H1 (cell line): Measurements from ENCODE around the gene UBXN11. TPM values are rescaled to one million over a fixed set of nuclear protein-coding genes. Genes with fewer than 3 reads are reported as not detected.

Experiments used
- CTCF ChIA-PET: fragments of 300-600 bp; sonication (Branson Sonifier 250); formaldehyde crosslinking; loops from one replicate; lab custom pipeline; 2021; ENCODE audit not compliant: partially characterized antibody; lab: Charles Lee
- POLR2A ChIA-PET: fragments of 300-600 bp; sonication (Branson Sonifier 250); formaldehyde crosslinking; loops from one replicate; lab custom pipeline; 2021; ENCODE audit warnings: inconsistent platforms; ENCODE audit not compliant: partially characterized antibody; lab: Charles Lee
- DNase-seq, 2 experiments: peaks; one replicate each; pipeline versions ENCODE4 v3.0.0 to v3.0.0-alpha.2; 2010 to 2022; ENCODE audit warnings: low spot score in 2 of 2, low read depth in 1 of 2, mixed read lengths in 1 of 2
- FAIRE-seq: peaks from 2 replicates; lab custom pipeline; 2011; peaks lifted over from hg19 to GRCh38; lab: Jason Lieb, UNC
- H2AFZ ChIP-seq: 2 replicates; pipeline ENCODE4 v1.8.1; 2012; ENCODE audit warnings: low read length, inconsistent platforms
- H2AK5ac ChIP-seq: 2 replicates; pipeline ENCODE4 v1.6.1; 2013; ENCODE audit warnings: low read depth, low read length
- H2BK120ac ChIP-seq: replicated peaks from 2 replicates; pipeline ENCODE3; 2013; ENCODE audit warnings: low read depth, low read length, inconsistent platforms
- H2BK12ac ChIP-seq: 2 replicates; pipeline ENCODE4 v1.6.1; 2013; ENCODE audit warnings: low read depth, low read length
- H2BK15ac ChIP-seq: 2 replicates; pipeline ENCODE4 v1.6.1; 2013; ENCODE audit warnings: low read length
- H2BK20ac ChIP-seq: 2 replicates; pipeline ENCODE4 v1.6.1; 2013; ENCODE audit warnings: low read length
- H2BK5ac ChIP-seq: 2 replicates; pipeline ENCODE4 v1.6.1; 2013; ENCODE audit warnings: low read depth, low read length
- H3K14ac ChIP-seq: 2 replicates; pipeline ENCODE4 v1.6.1; 2013; ENCODE audit warnings: inconsistent platforms; ENCODE audit not compliant: insufficient read length
- H3K18ac ChIP-seq: 2 replicates; pipeline ENCODE4 v1.6.1; 2013; ENCODE audit warnings: low read length; ENCODE audit errors: extremely low read depth
- H3K23ac ChIP-seq: 2 replicates; pipeline ENCODE4 v1.6.1; 2013; ENCODE audit warnings: inconsistent platforms; ENCODE audit not compliant: insufficient read length
- H3K23me2 ChIP-seq: 2 replicates; pipeline ENCODE4 v1.6.1; 2013; ENCODE audit warnings: low read depth, low read length
- H3K27ac ChIP-seq: 2 replicates; pipeline ENCODE4 v1.6.1; 2011; ENCODE audit warnings: low read depth, low read length, inconsistent platforms
- H3K27me3 ChIP-seq, 4 experiments: replicated peaks in 1 of 4; 1 replicate in 1 of 4; 2 replicates in 3 of 4; pipeline versions ENCODE4 v1.6.1 to v1.8.1; 2011 to 2013; ENCODE audit warnings: low read length in 3 of 4, mild to moderate bottlenecking in 3 of 4, inconsistent platforms in 2 of 4, mixed read lengths in 2 of 4, moderate library complexity in 1 of 4; ENCODE audit not compliant: control insufficient read depth in 3 of 4, insufficient read depth in 3 of 4; ENCODE audit errors: extremely low read depth in 1 of 4
- H3K36me3 ChIP-seq, 4 experiments: 2 replicates each; pipeline versions ENCODE4 v1.6.1 to v1.8.1; 2011 to 2013; ENCODE audit warnings: mild to moderate bottlenecking in 4 of 4, low read length in 3 of 4, moderate library complexity in 2 of 4, control low read depth in 1 of 4, inconsistent platforms in 1 of 4; ENCODE audit not compliant: insufficient read depth in 4 of 4, control insufficient read depth in 2 of 4
- H3K4ac ChIP-seq: replicated peaks from 2 replicates; pipeline ENCODE3; 2013; ENCODE audit warnings: low read length, low read depth, mixed read lengths, inconsistent platforms; ENCODE audit not compliant: insufficient read length
- H3K4me1 ChIP-seq, 4 experiments: replicated peaks in 1 of 4; 1 replicate in 1 of 4; 2 replicates in 3 of 4; pipeline versions ENCODE4 v1.6.1 to v1.8.1; 2011 to 2013; ENCODE audit warnings: low read length in 3 of 4, inconsistent platforms in 2 of 4, mixed read lengths in 1 of 4; ENCODE audit not compliant: insufficient read depth in 4 of 4, control insufficient read depth in 3 of 4
- H3K4me2 ChIP-seq, 2 experiments: 2 replicates each; pipeline versions ENCODE4 v1.6.1 to v1.8.1; 2011 to 2013; ENCODE audit warnings: low read depth in 2 of 2, low read length in 2 of 2, control low read depth in 1 of 2, inconsistent platforms in 1 of 2, mild to moderate bottlenecking in 1 of 2; ENCODE audit not compliant: insufficient read depth in 1 of 2
- H3K4me3 ChIP-seq, 4 experiments: fragments of 200-600, 300-600 bp in 1 of 4; sonication (generic), shearing (Covaris generic), sonication (Bioruptor Twin) in 1 of 4; 2 replicates each; pipeline versions ENCODE4 v1.5.1 to v1.8.1; 2011 to 2016; ENCODE audit warnings: low read length in 4 of 4, low read depth in 3 of 4, control low read depth in 2 of 4, inconsistent platforms in 2 of 4, mild to moderate bottlenecking in 2 of 4, mixed read lengths in 1 of 4, moderate library complexity in 1 of 4; ENCODE audit not compliant: insufficient read depth in 2 of 4; ENCODE audit errors: extremely low read depth in 1 of 4
- H3K56ac ChIP-seq: replicated peaks from 2 replicates; pipeline ENCODE3; 2013; ENCODE audit warnings: low read depth, mild to moderate bottlenecking, mixed read lengths, low read length, inconsistent platforms; ENCODE audit not compliant: insufficient read length
- H3K79me1 ChIP-seq: 2 replicates; pipeline ENCODE4 v1.6.1; 2013; ENCODE audit warnings: low read depth, low read length, control low read depth
- H3K79me2 ChIP-seq, 2 experiments: 2 replicates each; pipeline versions ENCODE4 v1.6.1 to v1.8.1; 2012 to 2013; ENCODE audit warnings: low read length in 2 of 2, mild to moderate bottlenecking in 2 of 2, inconsistent platforms in 1 of 2; ENCODE audit not compliant: insufficient read depth in 2 of 2, control insufficient read depth in 1 of 2
- H3K9ac ChIP-seq, 4 experiments: replicated peaks in 1 of 4; 1 replicate in 1 of 4; 2 replicates in 3 of 4; pipeline versions ENCODE4 v1.6.1 to v1.8.1; 2011 to 2013; ENCODE audit warnings: low read depth in 3 of 4, low read length in 3 of 4, control low read depth in 2 of 4, mild to moderate bottlenecking in 2 of 4, moderate library complexity in 2 of 4, inconsistent platforms in 1 of 4; ENCODE audit errors: extremely low read depth in 1 of 4
- H3K9me3 ChIP-seq, 2 experiments: 2 replicates each; pipeline versions ENCODE4 v1.6.1 to v1.8.1; 2012 to 2013; ENCODE audit warnings: mild to moderate bottlenecking in 2 of 2, moderate library complexity in 2 of 2, control low read depth in 1 of 2, inconsistent platforms in 1 of 2, low read depth in 1 of 2, low read length in 1 of 2, mixed read lengths in 1 of 2; ENCODE audit not compliant: insufficient read depth in 2 of 2
- H4K20me1 ChIP-seq, 2 experiments: replicated peaks in 1 of 2; 2 replicates each; pipeline versions ENCODE3 to v1.8.1; 2011 to 2013; ENCODE audit warnings: inconsistent platforms in 2 of 2, low read length in 2 of 2, mild to moderate bottlenecking in 1 of 2; ENCODE audit not compliant: insufficient read depth in 2 of 2, control insufficient read depth in 1 of 2
- H4K5ac ChIP-seq: 2 replicates; pipeline ENCODE4 v1.6.1; 2013; ENCODE audit warnings: low read length, low read depth, mixed read lengths, inconsistent platforms; ENCODE audit not compliant: insufficient read length
- H4K8ac ChIP-seq: 2 replicates; pipeline ENCODE4 v1.8.0; 2013; ENCODE audit warnings: mild to moderate bottlenecking, moderate library complexity, low read length, inconsistent platforms; ENCODE audit not compliant: insufficient read depth; ENCODE audit errors: extremely low read depth
- H4K91ac ChIP-seq: replicated peaks from 2 replicates; pipeline ENCODE3; 2013; ENCODE audit warnings: low read length, mixed read lengths, inconsistent platforms; ENCODE audit not compliant: insufficient read length
- CREB1 ChIP-seq: IDR thresholded peaks from 2 replicates; pipeline ENCODE4 v1.6.1; 2012; ENCODE audit warnings: inconsistent platforms
- PHF8 ChIP-seq: fragments of 200-600 bp; sonication (generic); conservative IDR thresholded peaks from 2 replicates; pipeline ENCODE4 v1.7.1; 2012; ENCODE audit warnings: low read depth, mild to moderate bottlenecking, inconsistent platforms, low read length, moderate library complexity
- POLR2A ChIP-seq, 2 experiments: IDR thresholded peaks; 1 replicate in 1 of 2; 2 replicates in 1 of 2; pipeline ENCODE4 v1.6.1; 2011; ENCODE audit warnings: low read depth in 2 of 2, low read length in 2 of 2, mild to moderate bottlenecking in 2 of 2; ENCODE audit errors: control extremely low read depth in 1 of 2
- RFX5 ChIP-seq: IDR thresholded peaks from 2 replicates; pipeline ENCODE4 v1.6.1; 2011; ENCODE audit warnings: low read depth, low read length, improper control_type of control experiment, borderline replicate concordance
- WGBS, 2 experiments: shearing (Covaris generic) in 1 of 2; methylation state at CpG; one replicate each; pipeline versions ENCODE4 v1.1.6 to v1.1.7; 2013 to 2015; ENCODE audit warnings: low lambda C conversion rate in 2 of 2, mixed read lengths in 2 of 2, inconsistent platforms in 1 of 2, low coverage in 1 of 2, missing lambda C conversion rate in 1 of 2; ENCODE audit not compliant: insufficient replicate concordance in 2 of 2, insufficient coverage in 1 of 2, insufficient read length in 1 of 2; ENCODE audit errors: extremely low coverage in 1 of 2, missing lambda C conversion rate in 1 of 2; 5-methylcytosine and 5-hydroxymethylcytosine counted together
- polyA plus RNA-seq, 7 experiments: library from polyadenylated mRNA; depleted of rRNA in 3 of 7; stranded (reverse) in 5 of 7; unstranded in 2 of 7; fragments of >200 nt in 5 of 7; fragments of 200-250 nt in 2 of 7; gene quantifications; 1 replicate in 5 of 7; 2 replicates in 1 of 7; 4 replicates in 1 of 7; pipeline versions ENCODE4 v1.2.1 to v1.2.3, GENCODE V29; 2011 to 2013; ENCODE audit warnings: missing spikeins in 2 of 7, mixed read lengths in 2 of 7
- total RNA-seq: library from RNA; stranded (reverse); fragmentation: NEBNext Ultra II Directional; extraction: Animal tissue kit (Norgen Biotek cat#: 25700); gene quantifications from 2 replicates; pipeline ENCODE4 v1.2.1, GENCODE V29; 2021
- TF ChIP-seq, protein P1 (sequence below): IDR thresholded peaks from 2 replicates; pipeline ENCODE4 v1.6.1; 2012; ENCODE audit warnings: inconsistent platforms

UBXN11 gene
- total and polyA plus RNA-seq, 2 of the 8 experiments (the other 6 are each of a cell fraction or from before 2014, with no cell fraction given) = 6.3 to 10.4 TPM

DNA sequence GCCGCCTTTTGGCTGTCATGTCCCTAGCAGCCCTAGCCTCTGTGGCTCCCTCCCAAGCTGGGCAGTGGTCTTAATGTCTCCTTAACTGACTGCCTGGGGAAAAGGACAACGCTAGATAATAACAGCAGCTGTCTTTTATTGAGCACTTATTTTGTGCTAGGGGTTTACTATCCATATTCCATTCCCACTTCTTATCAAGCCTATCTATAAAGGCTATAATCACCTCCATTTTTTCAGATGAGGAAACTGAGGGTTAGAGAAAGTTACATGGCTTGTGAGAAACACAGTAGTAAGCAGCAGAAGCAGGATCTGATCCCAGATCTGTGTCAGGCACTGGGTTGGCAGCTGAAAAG lies 20.4 kb downstream of the UBXN11 start:
- Histone ChIP-seq H3K4ac (no peak overlapping the region), H3K27me3 (no peaks in the 10 kb centered on the region), H2AFZ (no peak overlapping the region), H3K9me3 (no peaks in the 10 kb centered on the region), H3K9ac (no peak overlapping the region), H3K56ac (no peak overlapping the region), H3K79me1 (no peaks in the 10 kb centered on the region), H3K23me2 (peaks cover 4% of the 10 kb centered on the region; the same call in 1 of the 2 replicates), H3K23ac (no peak overlapping the region), H3K4me2 (no peak overlapping the region), H4K91ac (no peak overlapping the region), H2BK12ac (no peak overlapping the region), H3K79me2 (no peaks in the 10 kb centered on the region), H3K27ac (no peak overlapping the region), H3K4me1 (peaks cover 8 to 38% (median 29%) of the 10 kb centered on the region in 4 experiments), H2AK5ac (no peak overlapping the region), H4K8ac (no peak overlapping the region), H3K4me3 (no peak overlapping the region), H3K18ac (no peak overlapping the region), H2BK20ac (no peak overlapping the region), H3K14ac (no peak overlapping the region), H2BK15ac (no peak overlapping the region), H2BK5ac (no peak overlapping the region), H3K36me3 (peaks cover 0 to 2% (median 0%) of the 10 kb centered on the region in 4 experiments; a peak in 1 of 8 replicates), H2BK120ac (no peak overlapping the region), H4K5ac (no peak overlapping the region), H4K20me1 (peaks cover 0 to 10% of the 10 kb centered on the region in 2 experiments)
- ChIA-PET CTCF (interaction anchor here (0.6 to 39.7 kb wide), 37 partner anchors 10 to 1097 kb away, joined by 3 to 1530 read pairs (median 6); partner anchors contain the start of genes CATSPER4, CD164L2, CD52 and CEP85), POLR2A (interaction anchor here (0.5 to 3.2 kb wide), 9 partner anchors 10 to 186 kb away, joined by 3 to 27 read pairs (median 4); partner anchors contain the start of genes CD52, HMGN2 and LIN28A)
- TF ChIP-seq, protein P1, sequence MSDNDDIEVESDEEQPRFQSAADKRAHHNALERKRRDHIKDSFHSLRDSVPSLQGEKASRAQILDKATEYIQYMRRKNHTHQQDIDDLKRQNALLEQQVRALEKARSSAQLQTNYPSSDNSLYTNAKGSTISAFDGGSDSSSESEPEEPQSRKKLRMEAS = no peak
- no peak for TF ChIP-seq CREB1
- TF ChIP-seq POLR2A (IDR thresholded peaks at IDR 0.05; ENCODE audit: control extremely low read depth in 1 of 2, low read depth in 2 of 2, low read length in 2 of 2) = no peak
- TF ChIP-seq RFX5 = no peak
- no peak for TF ChIP-seq PHF8
- DNase-seq (no peak), FAIRE-seq (no peak)
- 17% methylated on average over 2 of the region's 2 CpGs; no CpG with 5 or more reads in 1 of the 2 experiments for WGBS, 2 experiments
